Measurements from ENCODE around the gene PUM1. TPM values are rescaled to one million over a fixed set of nuclear protein-coding genes. Genes with fewer than 3 reads are reported as not detected.

Gene PUM1
- polyA plus RNA-seq, 12 donors, result 54.4 to 83.6 (median 64.3) TPM; not detected in 1

GRCh38 chr1:31032266-31032665 lies 33.3 kb downstream of the PUM1 start:
- DNase-seq, result no peak

- no peak for DNase-seq
Measured at GRCh38 chr1:31031330-31032143, 34.0 kb downstream of the PUM1 start.

GRCh38 chr1:31029026-31029425 lies 36.5 kb downstream of the PUM1 start:
- no peak for DNase-seq

- peak; percentile 4 for DNase-seq
Measured at GRCh38 chr1:31027693-31028526, 37.6 kb downstream of the PUM1 start.

GRCh38 chr1:31022259-31022658 lies 43.3 kb downstream of the PUM1 start:
- DNase-seq, result no peak

GRCh38 chr1:31020007-31020790 lies 45.3 kb downstream of the PUM1 start:
- DNase-seq, result no peak

GRCh38 chr1:31019401-31019800 lies 46.1 kb downstream of the PUM1 start:
- no peak for DNase-seq

- DNase-seq, result no peak
Measured at GRCh38 chr1:31016868-31017267, 48.6 kb downstream of the PUM1 start.

- no peak for DNase-seq
Measured at GRCh38 chr1:31013187-31013864, 52.2 kb downstream of the PUM1 start.

- no peak for DNase-seq
Measured at GRCh38 chr1:31012210-31012924, 53.1 kb downstream of the PUM1 start.

- no peak for DNase-seq
Measured at GRCh38 chr1:31011719-31012118, 53.8 kb downstream of the PUM1 start.

- DNase-seq, result no peak
Measured at GRCh38 chr1:31010086-31010989, 55.2 kb downstream of the PUM1 start.

- DNase-seq, result no peak
Measured at GRCh38 chr1:31007462-31007991, 58.0 kb downstream of the PUM1 start.

GRCh38 chr1:31006747-31007146 lies 58.8 kb downstream of the PUM1 start:
- no peak for DNase-seq

- no peak for DNase-seq
Measured at GRCh38 chr1:31005617-31006166, 59.8 kb downstream of the PUM1 start.

- no peak for DNase-seq
Measured at GRCh38 chr1:31005198-31005597, 60.3 kb downstream of the PUM1 start.

GRCh38 chr1:31004231-31004621 lies 61.3 kb downstream of the PUM1 start:
- no peak for DNase-seq

GRCh38 chr1:31003613-31004230 lies 61.8 kb downstream of the PUM1 start:
- no peak for DNase-seq

- DNase-seq, result no peak
Measured at GRCh38 chr1:31000301-31000700, 65.2 kb downstream of the PUM1 start.

Data from muscle of arm (tissue), 12 donors.